ENCODE measurements around the gene MAGEC3.
"Not testable (repeated sequence)": the region's sequence is repeated elsewhere in the genome, so short reads cannot be mapped to it uniquely, and the experiment has no call there.

MAGEC3 gene

DNA sequence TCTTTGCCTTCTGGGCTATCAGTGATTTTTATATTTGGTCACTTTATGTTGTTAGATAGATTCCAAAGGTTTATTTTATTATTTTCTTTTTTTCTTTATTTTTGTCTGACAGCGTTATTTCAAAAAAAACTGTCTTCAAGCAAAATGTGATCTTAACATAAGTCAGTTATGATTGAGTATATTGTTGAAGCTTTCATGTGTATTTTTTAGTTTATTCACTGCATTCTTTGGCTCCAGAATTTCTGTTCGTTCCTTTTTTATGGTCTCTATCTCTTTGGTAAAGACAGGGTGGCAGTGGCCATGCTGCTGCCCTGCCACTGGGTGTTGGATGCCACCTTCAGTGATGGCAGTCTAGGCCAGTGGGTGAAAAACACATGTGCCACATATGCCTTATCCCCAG lies at the start of gene MAGEC3:
TSS of gene MAGEC3 (plus strand) at position 301 of the 400 bp plus-strand sequence. CDS start at position 301, 0 bp downstream.
- no peak for DNase-seq

DNA sequence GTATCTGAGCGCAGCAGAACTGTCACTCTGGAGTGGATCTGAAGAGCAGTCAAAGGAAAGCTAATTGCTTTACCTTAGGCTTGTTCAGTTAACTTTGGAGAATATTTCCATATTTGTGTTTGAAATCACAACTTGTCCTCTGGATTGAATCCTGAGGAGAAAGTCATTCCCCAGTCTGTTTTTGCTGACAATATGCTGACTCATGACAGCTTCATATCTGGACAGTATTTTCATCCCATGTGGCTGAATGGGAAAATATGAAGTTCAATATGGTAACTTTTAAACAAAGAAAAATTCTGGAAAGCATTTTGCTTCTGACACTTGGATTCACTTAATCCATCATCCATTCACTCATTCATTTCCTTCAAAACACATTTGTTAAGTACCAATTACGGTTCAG lies 46.3 kb upstream of the MAGEC3 start:
- DNase-seq: no peak

DNA sequence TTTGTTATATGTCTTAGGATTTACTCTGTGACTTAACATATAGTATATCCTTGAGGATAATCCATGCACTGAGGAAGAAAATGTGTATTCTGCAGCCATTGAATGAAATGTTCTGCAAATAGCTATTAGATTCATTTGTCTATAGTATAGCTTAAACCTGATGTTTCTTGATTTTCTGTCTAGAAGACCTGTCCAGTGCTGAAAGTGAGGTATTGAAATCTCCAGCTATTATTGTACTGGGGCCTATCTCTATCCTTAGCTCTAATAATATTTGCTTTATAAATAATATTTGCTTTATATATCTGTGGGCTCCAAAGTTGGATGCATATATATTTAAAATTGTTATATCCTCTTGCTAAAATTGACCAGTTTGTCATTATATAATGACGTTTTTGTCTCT lies 26.7 kb upstream of the MAGEC3 start:
- no peak for DNase-seq

GRCh38 chrX:141814213-141814857 lies 23.8 kb upstream of the MAGEC3 start:
- DNase-seq: no peak

DNA sequence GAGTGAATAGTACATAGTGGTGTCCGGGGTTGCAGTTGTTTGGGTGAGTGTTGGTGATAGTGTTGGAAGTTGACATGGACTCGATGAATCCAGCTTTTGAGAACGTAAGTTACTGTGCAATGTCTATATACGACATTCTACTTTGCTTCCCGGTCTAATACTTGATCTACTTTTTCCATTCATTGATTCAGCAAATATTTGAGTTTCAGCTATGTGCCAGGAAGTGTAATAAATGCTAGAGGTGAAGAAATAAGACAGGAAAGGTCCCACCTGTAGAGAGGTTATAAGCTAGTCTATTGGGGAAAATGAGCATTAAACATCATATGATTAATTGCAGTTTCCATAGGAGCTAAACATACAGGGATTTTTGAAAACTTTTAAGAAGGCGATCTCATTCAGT lies 22.2 kb upstream of the MAGEC3 start:
- DNase-seq: no peak

DNA sequence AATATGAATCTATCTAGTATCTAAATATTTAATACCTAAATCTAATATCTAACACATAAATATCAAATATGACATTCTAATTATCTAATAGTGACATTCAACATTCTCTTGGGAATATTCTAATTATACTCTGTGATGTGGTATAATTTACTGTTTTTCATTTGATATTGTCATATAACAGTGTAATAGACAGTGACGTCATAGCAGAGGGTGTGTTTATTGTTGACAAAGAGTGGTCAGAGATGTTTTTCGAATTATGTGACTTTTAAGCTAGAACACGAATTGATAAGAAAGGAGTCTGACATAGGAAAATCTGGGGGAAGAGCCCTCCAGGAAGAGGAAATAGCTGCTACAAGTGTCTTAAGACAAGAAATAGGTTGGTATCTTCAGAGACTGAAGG lies 5.9 kb upstream of the MAGEC3 start:
- no peak for DNase-seq

DNA sequence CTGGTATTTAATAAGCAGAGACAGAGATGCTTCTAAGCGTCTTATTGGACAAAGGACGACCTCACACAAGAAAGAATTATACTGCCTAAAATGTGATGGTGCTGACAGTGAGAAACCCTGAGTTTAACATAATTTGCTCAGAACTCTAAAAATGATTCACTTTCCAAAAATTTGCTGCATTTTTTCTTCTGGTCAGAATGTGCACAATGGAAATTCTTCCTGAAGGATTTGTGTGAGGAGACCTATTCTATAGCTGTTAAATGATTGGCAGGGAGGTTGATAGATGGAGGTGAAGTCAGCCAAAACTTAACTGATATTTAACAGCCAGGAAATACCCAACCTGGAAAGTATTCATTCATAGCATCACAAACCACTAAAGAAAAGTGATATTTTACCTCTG lies 1.7 kb downstream of the MAGEC3 start:
- DNase-seq: no peak

DNA sequence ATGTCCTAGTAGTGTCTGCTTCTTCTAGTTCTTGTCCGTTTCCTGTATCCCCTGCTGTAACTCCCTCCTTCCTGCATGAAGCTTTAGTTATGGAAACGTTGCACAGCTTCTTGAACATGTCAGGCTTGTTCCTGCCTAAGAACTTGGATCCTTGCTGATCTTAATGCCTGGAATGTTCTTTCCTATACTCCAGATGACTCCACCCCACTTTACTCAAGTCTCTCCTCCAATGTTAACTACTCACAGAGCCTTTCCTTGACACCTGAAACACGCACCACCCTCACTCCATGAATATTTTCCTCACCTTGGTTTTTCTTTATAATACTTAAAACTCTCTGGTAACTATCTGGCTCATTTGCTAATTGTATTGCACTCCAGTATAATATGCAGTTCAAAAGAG lies 19.4 kb downstream of the MAGEC3 start:
- DNase-seq: no peak

GRCh38 chrX:141879616-141880015 lies 41.5 kb downstream of the MAGEC3 start:
- no peak for DNase-seq

- DNase-seq: not testable (repeated sequence)
Observed at GRCh38 chrX:141888811-141889210, 50.7 kb downstream of the MAGEC3 start.

DNA sequence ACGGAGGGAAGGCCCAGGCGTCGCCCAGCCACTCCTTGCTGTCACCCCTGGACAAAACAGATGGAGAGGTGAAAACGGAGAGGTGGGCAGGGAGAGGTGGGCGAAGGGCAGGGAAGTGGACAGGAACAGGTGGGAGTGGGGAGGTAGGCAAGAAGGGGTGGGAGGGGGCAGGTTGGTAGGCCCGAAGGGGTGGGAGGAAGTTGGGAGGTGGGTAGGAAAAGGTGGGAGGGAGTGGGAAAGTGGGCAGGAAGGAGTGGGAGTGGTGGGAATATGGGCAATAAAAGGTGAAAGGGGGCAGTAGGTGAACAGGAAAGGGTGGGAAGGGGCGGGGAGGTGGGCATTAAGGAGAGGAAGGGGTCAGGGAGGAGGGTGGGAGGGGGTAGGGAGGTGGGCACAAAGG lies 56.6 kb downstream of the MAGEC3 start:
- no peak for DNase-seq

- no peak for DNase-seq
Observed at GRCh38 chrX:141897690-141898089, 59.6 kb downstream of the MAGEC3 start.

DNA sequence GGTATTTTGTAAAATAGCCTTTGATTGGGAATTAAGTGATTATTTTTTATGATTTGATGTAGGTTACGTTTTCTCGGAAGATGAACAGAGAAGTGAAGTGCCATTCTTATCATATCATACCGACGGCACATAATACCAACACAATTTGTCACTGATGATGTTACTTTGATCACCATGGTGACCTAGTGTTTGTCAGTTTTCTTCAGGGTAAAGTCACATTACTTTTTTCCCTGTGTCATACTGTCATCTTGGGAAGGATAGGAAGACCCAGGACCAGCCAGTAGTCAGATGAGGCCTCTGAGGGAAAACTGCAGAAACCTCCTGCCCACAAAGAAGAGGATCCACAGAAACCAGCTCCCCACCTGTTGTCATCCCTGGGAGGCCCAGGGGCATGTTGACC lies 64.2 kb downstream of the MAGEC3 start:
- no peak for DNase-seq

DNA sequence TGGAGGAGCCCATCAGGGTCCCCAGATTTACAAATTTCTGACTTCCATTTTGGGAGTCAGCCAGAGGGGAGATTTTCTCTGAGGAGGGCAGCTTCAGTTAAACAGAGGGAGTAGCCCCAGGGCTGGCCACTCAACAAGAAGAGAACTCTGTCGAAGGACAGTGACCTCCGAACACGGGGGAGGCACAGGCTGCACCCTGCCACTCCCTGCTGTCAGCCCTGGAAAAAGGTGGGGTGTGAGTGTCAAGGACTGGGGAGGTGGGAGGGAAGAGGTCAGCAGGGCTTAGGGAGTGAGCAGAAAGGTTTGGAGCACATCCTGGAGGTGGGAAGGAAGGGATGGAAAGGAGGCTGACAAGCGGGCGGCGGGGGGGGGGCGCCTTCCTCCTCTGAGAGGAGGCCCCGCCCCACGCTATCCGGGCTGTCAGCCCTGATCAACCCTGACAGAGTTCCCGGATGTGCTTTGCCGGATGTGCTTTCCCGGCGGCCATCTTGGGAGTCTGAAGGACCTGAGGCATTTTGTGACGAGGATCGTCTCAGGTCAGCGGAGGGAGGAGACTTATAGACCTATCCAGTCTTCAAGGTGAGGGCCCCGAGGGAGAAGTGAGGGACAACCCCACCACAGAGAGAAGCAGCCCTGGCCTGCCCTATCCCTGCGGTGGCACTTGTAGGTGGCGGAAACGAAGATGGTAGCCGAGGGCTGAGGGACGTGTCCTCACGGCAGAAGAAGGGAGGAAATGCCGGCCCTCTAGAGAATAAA lies 65.5 kb downstream of the MAGEC3 start, which contains the start of gene MAGEC1:
TSS of gene MAGEC1 (plus strand) at position 495 of the 756 bp plus-strand sequence. CDS start 1,179 bp downstream, outside the sequence.
- no peak for DNase-seq

- no peak for DNase-seq
Observed at GRCh38 chrX:141904262-141904661, 66.1 kb downstream of the MAGEC3 start.

- no peak for DNase-seq
Observed at GRCh38 chrX:141917801-141918200, 79.7 kb downstream of the MAGEC3 start.

GRCh38 chrX:141924293-141924692 lies 86.2 kb downstream of the MAGEC3 start:
- DNase-seq: no peak

- no peak for DNase-seq
Observed at GRCh38 chrX:141928432-141928831, 90.3 kb downstream of the MAGEC3 start.

- no peak for DNase-seq
Observed at GRCh38 chrX:141934059-141934641, 96.0 kb downstream of the MAGEC3 start.

DNA sequence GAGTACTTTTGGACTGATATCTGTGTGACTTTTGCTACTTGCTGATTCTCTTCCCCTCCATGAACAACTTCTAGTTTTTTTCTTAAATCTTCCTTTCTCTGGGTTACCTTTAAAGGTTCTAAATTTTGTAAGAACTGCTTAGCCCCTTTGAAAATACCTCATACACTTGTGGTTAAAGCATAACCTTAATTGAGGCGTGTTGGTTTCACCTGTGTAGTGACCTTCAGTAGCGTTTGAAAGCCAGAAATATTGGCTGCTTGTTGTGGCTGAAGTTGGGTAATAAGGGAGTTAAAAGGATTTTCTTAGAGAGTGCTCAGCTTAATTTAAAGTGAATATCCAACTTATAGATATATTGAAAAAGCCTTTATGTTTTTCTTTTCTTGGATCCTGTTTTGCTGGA lies 97.5 kb downstream of the MAGEC3 start:
- DNase-seq: no peak

DNA sequence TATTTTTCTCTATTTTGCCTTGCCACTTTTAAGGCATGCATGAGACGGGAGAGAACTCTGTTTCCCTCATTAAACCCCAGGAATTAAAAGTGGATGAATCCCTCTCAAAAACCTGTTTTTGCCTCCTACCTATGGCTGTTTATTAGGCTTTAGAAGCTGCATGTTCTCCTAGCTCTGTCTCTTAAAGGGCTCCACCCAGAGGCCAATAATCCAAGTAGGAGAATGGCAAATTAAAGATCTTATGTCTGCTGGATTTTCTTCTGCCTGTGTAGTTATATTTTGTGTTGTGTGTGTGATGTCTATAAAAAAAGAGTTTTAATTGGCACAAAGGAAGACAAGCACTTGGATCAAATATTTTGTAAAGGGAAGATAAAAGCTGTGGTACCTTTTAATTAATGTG lies 98.0 kb downstream of the MAGEC3 start:
- no peak for DNase-seq

DNA sequence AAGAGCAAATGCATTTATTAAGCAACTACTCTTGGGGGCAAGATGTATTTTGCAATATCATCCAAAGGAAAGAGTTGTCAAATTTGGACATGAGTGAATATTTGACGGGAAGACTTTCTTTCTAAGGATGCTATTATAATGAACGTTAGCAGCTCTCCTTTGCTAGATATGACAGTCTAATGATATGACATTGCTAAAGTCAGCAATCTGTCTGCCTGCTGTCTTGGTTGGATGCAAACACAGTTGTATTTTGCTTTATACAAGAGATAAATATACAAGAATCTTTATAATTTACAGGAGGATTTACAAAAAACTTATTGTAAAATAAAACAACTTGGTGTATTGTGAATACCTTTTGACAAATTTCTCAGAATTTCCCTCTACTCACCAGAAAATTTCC lies 103.1 kb downstream of the MAGEC3 start:
- no peak for DNase-seq

DNA sequence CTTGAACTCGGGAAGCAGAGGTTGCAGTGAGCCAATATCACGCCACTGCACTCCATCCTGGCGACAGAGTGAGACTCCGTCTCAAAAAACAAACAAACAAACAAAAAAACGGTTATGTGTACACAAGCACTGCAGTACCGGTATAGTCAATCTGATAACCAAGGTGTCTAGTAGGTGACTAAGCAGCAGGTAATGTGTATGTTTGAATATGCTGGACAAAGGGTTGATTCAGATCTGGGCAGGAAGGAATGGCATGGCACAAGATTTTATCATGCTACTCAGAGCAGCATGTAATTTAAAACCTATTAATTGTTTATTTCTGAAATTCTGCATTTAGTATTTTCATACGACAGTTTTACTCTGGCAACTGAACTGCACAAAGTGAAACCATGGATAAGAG lies 107.3 kb downstream of the MAGEC3 start:
- DNase-seq: no peak

DNA sequence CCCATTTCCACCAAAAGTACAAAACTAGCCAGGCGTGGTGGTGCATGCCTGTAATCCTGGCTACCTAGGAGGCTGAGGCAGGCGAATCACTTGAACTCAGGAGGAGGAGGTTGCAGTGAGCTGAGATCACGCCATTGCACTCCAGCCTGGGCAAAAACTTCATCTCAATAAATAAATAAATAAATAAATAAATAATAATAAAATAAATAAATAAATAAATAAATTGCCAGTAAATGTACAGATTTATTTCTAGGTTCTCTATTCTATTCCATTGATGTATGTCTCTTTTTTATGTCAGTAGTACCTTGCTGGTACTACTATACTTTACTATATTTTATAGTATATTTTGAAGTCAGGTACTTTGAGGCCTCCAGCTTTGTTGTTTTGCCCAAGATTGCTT lies 109.2 kb downstream of the MAGEC3 start:
- no peak for DNase-seq

Data from NCI-H526 (cell line).